Fibroblast of villous mesenchyme (primary cell): ENCODE data around the gene CFAP45. TPM values are rescaled to one million over a fixed set of nuclear protein-coding genes. Genes with fewer than 3 reads are reported as not detected.

Experiments
- DNase-seq: peaks from one replicate; pipeline ENCODE4 v3.0.0-alpha.2; 2010; ENCODE audit warnings: low read depth
- H3K4me3 ChIP-seq: 2 replicates; pipeline ENCODE4 v1.5.1; 2011; ENCODE audit warnings: low read depth, mild to moderate bottlenecking, low read length
- small RNA-seq: library from RNA; depleted of rRNA; stranded (forward); fragments of <200 nt; gene quantifications from one replicate; pipeline ENCODE3, GENCODE V24; 2012
- total RNA-seq: library from RNA; depleted of rRNA; stranded (reverse); fragments of >200 nt; gene quantifications from 2 replicates; pipeline ENCODE4 v1.2.3, GENCODE V29; 2012
- TF ChIP-seq, protein P1 (sequence below): IDR thresholded peaks from 2 replicates; pipeline ENCODE4 v1.5.1; 2012; ENCODE audit warnings: low read depth, mild to moderate bottlenecking, low read length; ENCODE audit not compliant: insufficient read depth

The CFAP45 gene
- total RNA-seq, 1 donor = 0.43 TPM

- TF ChIP-seq, protein P1, sequence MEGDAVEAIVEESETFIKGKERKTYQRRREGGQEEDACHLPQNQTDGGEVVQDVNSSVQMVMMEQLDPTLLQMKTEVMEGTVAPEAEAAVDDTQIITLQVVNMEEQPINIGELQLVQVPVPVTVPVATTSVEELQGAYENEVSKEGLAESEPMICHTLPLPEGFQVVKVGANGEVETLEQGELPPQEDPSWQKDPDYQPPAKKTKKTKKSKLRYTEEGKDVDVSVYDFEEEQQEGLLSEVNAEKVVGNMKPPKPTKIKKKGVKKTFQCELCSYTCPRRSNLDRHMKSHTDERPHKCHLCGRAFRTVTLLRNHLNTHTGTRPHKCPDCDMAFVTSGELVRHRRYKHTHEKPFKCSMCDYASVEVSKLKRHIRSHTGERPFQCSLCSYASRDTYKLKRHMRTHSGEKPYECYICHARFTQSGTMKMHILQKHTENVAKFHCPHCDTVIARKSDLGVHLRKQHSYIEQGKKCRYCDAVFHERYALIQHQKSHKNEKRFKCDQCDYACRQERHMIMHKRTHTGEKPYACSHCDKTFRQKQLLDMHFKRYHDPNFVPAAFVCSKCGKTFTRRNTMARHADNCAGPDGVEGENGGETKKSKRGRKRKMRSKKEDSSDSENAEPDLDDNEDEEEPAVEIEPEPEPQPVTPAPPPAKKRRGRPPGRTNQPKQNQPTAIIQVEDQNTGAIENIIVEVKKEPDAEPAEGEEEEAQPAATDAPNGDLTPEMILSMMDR = no peak
- H3K4me3 ChIP-seq = no peak overlapping the region
- no peak for DNase-seq
Measured at GRCh38 chr1:159823406-159823805, 76.6 kb downstream of the CFAP45 start.

Small RNAs within 50 kb of the gene (small RNA-seq; reads per million reads assigned to genes)
- gene MIR4259 = not detected
- not detected for gene RF00570

Other genes with a start within 250 kb of the CFAP45 start
- not detected in 2 replicates for gene CRP, start 185.6 kb downstream of the CFAP45 start, total RNA-seq
- gene DUSP23, start 119.2 kb downstream of the CFAP45 start, total RNA-seq = 5.8 and 6.0 TPM in 2 replicates
- gene FCRL6, start 97.8 kb downstream of the CFAP45 start, total RNA-seq = not detected in 2 replicates
- gene SLAMF8, start 73.3 kb downstream of the CFAP45 start, total RNA-seq = not detected in 2 replicates
- under 0.01 TPM in 1 of 2 replicates, not detected in the other for gene VSIG8, start 37.5 kb downstream of the CFAP45 start, total RNA-seq
- gene TAGLN2, start 25.3 kb upstream of the CFAP45 start, total RNA-seq = 167 and 277 TPM in 2 replicates
- not detected in 2 replicates for gene IGSF9, start 45.4 kb upstream of the CFAP45 start, total RNA-seq
- not detected in 2 replicates for gene SLAMF9, start 54.1 kb upstream of the CFAP45 start, total RNA-seq
- 4.2 and 6.0 TPM in 2 replicates for gene PIGM, start 131.8 kb upstream of the CFAP45 start, total RNA-seq
- gene KCNJ10, start 170.0 kb upstream of the CFAP45 start, total RNA-seq = under 0.01 TPM in 1 of 2 replicates, not detected in the other
- gene KCNJ9, start 181.4 kb upstream of the CFAP45 start, total RNA-seq = not detected in 2 replicates
- gene IGSF8, start 198.5 kb upstream of the CFAP45 start, total RNA-seq = 13.9 and 14.7 TPM in 2 replicates
- gene ATP1A2, start 215.6 kb upstream of the CFAP45 start, total RNA-seq = not detected in 2 replicates